Superior temporal gyrus (tissue), 1 donor: Measurements from ENCODE around the gene DHRS9.
"Not testable (repeated sequence)": the region's sequence is repeated elsewhere in the genome, so short reads cannot be mapped to it uniquely, and the experiment has no call there.

Experiments
- DNase-seq: peaks from one replicate; pipeline ENCODE4 v3.0.0-alpha.2; 2016; ENCODE audit errors: extremely low spot score

The DHRS9 gene

DNA sequence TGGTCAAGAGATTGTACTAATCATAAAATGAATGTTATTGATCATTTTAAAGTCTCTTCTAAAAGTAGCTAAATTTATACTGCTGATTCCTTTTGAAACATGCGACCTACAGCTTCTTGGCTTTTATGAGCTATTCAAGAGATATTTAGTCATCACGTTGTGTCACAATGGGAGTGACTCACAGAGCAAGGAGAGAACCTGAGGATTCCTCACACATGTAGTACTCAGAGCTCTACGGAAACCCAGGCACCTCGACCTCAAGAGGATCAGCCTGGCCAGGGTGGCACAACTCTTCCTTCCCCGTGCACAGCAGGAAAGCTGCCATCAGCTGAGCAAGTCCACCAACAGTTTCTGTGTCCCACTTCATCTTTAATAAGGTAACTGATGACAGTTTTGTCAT, at the start of gene DHRS9:
Gene DHRS9, plus strand, starts transcription at position 223 of the 400 bp plus-strand sequence. CDS start 12,019 bp downstream, outside the sequence.
- DNase-seq: no peak

DNA sequence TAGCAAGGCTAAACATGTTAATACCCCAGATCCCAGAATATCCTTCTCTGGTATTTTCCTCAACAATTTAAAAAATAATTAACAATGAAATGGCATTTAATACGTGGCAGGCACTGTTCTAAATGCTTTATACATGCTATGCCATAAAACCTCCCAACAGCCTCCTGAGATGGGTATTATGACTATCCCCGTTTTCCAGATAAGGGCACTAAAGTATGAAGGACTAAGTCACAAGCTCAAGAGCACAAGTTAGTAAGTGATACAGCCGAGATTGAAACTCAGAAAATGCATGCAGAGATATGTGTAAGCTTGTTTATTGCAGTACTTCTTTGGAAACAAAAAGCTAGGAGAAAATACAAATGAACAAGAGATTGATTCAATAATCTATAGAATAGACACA, 46.2 kb upstream of the DHRS9 start:
- DNase-seq: no peak

DNA sequence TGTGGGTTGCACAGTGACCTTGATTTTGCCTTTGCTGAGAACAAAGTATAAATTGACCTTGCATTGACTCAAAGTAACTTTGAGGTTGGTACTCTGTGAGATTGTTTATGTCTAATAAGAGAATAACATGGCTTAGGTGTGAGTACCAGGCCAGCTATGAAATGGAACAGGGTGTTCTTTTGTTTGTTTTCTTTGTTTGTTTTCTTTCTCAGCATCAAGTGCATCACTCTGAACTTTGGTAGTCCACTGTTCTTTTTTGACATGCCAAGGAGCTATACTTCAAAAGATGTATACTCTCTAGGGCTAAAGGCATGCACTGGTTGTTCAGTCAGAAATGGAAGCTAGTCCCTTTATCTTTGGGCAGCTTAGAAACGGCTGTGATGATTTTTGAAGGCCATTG, 43.3 kb upstream of the DHRS9 start:
- DNase-seq: no peak

DNA sequence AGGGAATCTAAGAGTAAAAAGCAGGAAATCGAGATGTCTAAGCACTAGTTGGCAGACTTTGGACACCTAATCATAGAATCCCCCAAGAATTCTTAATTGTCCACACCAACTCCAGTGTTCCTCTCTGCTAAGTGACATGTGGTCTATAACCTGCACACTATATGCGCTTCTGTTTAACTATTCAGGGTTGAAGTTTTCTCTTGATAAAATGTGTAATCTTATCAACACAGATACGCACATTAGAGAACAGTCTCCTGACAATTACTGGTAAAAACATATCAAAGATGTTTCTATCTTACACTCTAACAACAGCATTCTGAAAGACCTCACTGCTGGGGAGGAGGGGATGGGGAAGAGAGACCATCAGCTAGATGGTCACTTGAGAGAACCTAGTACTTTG, 42.1 kb upstream of the DHRS9 start:
- DNase-seq: no peak

DNA sequence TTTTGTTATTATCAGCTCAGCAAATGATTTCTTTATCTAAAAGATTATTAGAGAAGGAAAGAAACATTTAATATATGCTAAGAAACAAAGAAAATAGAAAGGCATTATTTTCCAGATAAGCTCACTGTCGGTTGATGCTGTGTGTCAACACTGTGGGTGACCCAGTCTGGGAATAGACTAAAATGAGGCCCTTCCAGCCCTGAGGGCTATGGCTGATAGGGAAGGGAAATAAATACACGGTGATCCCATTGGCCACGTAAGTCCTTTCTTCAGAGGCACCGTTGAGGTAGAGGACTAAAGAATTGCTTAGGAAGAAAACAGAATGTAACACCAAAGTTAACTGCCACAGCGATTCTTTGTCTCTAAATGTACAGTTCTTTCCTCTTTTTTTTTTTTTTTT, 40.0 kb upstream of the DHRS9 start:
- no peak for DNase-seq

DNA sequence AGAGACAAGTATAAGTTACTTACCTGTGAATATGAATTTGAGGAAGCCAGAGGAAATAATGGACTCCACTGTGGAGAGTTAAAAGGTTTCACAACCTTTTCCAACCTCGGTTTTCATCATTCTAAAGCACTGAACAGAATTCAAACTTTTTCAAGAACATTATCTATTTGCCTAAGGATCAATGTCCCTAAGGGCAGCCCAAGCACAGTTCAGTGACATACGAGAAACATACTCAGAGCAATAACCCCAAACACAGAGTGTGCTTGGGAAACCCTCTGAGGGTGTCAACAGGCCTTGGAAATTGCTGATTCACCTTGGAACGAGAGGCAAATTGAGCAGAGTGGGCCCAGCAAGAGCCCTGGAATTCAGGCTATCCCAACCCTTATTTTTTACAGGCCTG, 38.2 kb upstream of the DHRS9 start, which contains the start of gene ABCB11:
Gene ABCB11, minus strand, starts transcription at position 123 of the 400 bp plus-strand sequence. CDS start 13,199 bp downstream, outside the sequence.
- no peak for DNase-seq

DNA sequence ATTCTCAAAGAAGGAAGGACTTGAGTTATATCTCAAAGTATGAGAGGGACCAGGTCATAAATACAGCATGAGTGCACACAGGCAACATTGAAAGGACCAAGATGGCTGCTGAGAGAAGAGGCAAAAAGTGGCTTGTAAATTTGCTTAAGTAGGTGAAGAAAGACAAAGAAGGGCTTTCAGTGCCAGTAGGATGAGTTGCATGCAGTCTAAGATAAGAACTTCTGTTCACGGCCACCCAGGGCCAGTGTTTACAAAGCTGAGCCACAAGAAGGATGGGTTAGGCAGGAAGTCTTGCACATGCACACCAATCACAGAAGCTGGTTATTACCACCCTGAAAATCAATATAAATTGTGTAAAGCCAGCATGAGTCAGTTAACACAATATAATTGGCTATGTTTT, 35.1 kb upstream of the DHRS9 start:
- DNase-seq: no peak

DNA sequence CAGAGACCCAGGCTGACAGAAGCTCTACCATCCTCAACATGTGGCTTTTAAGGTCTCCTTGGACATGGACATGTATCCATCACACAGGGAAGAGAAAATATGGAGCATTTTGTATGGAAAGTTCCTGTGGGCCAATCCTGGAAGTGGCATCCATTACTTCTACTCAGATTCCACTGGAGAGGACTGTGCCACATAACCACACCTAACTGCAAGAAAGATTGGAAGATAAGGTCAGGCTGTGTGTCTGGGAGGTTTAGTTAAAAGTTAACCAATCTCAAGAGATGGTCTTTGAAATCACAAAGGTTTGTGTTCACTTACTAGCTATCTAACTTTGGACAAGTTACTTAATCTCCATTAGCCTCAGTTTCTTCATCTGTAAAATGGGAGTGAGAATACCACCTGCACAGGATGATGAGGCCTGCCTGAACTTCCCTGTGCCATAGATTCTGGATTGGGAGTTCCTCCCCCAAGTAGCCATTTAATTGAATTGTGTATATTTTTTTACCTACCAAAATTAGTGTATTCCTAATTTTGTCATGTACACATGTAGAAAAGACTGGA, 34.3 kb upstream of the DHRS9 start:
- DNase-seq: no peak

DNA sequence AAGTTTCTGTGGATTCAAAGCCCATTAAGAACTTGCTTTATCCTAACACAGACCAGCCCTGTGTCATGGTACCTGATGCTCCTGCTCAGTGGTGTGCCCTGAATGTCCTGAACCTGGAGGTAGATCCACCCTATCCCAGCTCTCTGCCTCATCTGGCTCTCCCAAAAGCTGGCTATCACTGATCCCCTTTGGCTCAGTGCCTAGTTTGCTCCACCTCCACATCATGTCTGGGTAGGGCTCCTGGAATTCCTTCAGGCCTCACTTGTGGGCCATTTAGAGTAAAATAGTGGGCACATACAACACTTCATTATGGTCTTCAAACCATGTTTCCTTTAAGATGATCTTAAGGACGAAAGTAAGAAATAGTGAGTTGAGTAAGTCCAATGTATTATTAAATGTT, 33.5 kb upstream of the DHRS9 start:
- no peak for DNase-seq

DNA sequence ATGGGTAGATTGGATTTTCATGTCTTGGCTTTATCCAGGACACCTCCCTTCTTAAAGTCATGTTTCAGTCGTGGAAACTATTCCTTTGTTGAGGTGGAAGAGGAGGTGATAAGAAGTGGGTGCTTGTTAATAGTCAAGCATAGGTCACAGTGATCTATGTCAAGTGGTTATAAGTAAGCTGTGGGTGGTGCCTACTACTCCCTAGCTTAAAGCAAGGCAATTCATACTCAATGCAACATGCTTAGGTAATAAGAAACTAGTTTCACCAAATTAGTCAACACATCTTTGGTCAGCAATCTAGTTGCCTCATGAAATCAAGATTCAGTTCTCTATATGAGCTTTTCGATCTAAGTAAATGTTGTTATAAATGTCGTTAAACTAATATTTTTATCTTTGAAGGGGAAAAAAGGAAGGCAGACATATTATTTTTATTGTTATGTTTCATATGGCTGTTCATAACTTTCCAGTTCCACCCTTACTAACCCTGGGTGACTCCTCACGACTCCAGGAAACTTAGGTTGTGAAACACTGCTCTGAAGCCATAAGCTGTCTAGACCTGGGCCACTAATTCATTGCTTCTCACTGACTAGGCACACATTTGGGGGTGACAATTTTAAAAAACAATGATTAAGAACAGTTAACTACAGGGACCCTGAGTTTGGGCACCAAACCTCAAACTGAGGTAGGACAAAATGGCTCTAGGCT, 32.5 kb upstream of the DHRS9 start:
- no peak for DNase-seq

DNA sequence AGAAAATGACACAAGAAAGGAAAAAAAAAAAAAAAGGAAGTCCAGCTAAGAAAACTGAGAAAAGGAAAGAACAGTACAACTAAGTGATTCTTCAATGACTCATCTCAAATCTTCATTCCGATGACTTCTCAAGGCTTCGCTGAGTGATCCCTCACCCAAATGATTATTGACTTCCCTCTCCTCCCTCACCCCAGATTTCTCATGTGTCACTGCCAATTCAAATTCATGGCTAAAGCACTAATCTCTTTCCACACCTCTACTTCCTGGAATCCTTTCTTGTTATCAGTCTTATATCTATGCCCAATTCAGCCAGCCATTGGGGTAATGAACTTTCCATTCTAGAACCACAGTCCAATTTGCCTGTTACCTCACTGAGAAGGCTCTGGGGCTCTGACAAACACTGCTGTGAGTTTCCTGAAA, 31.0 kb upstream of the DHRS9 start:
- DNase-seq: no peak

DNA sequence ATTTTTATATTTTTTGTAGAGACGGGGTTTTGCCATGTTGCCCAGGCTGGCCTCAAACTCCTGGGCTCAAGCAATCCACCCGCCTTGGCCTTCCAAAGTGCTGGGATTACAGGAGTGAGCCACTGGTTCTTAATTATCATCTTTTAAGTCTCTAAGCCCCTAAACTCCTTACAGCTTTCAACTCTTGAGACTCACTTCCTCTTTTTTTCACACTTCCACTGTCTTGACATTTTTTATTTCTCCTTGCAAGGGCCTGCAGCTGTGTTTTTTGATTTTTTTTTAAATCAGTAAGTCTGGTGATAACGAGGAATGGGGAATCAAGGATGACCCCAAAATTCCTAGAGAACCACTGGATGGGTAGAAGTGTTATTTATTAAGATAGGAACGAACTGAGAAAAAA, 29.7 kb upstream of the DHRS9 start:
- DNase-seq: no peak

DNA sequence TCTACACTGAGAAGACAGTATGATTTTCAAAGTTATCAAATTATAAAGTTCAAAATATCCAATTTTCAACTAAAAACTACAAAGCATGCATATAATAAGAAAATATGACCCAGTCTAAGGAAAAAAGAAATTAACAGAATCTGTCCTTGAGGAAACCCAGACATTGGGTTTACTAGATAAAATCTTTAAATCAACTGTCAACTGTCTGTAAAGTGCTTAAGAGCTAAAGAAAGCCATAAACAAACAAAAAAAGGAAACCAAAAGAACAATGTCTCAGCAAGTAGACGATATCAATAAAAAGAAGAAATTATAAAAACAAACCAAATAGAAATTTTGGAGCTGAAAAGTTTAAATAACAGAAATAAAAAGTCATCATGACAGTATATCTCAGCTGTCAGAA, 27.8 kb upstream of the DHRS9 start:
- DNase-seq: no peak

DNA sequence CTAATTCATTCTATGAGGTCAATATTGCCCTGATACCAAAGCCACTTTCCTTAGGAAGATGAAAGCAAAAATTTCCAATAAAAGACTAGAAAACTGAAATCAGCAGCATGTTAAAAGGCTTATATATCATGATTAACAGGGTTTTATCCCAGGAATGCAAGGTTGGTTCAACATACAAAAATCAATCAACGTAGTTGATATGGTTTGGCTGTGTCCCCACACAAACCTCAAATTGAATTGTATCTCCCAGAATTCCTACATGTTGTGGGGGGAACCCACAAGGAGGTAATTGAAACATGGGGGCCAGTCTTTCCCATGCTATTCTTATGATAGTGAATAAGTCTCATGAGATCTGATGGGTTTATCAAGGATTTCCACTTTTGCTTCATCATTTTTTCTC, 26.5 kb upstream of the DHRS9 start:
- DNase-seq: no peak

DNA sequence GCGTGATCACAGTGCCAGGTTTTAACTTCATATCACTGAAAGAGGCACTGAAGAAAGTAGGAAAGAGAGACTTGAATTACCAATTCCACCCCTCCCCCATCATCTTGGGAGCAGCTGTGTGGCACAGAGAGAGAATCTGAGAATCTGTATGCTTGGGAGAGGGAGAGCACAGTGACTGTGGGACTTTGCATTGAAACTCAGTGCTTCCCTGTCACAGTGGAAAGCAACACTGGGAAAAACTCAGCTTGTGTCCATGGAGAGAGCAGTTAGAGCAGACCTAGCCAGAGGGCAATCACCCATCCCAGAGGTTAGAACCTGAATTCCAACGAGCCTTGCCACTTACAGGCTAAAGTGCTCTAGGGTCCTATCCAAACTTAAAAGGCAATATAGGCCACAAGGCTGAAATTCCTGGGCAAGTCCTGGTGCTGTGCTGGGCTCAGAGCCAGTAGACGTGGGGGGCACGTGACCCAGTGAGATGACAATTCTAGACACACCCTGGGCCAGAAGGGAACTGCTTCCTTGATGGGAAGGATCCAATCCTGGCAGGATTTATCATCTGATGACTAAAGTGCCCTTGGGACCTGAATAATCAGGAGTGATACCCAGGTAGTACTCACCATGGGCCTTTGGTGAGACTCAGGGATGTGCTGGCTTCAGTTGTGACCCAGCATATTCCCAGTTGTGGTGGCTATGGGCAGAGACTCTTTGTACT, 22.8 kb upstream of the DHRS9 start:
- no peak for DNase-seq

DNA sequence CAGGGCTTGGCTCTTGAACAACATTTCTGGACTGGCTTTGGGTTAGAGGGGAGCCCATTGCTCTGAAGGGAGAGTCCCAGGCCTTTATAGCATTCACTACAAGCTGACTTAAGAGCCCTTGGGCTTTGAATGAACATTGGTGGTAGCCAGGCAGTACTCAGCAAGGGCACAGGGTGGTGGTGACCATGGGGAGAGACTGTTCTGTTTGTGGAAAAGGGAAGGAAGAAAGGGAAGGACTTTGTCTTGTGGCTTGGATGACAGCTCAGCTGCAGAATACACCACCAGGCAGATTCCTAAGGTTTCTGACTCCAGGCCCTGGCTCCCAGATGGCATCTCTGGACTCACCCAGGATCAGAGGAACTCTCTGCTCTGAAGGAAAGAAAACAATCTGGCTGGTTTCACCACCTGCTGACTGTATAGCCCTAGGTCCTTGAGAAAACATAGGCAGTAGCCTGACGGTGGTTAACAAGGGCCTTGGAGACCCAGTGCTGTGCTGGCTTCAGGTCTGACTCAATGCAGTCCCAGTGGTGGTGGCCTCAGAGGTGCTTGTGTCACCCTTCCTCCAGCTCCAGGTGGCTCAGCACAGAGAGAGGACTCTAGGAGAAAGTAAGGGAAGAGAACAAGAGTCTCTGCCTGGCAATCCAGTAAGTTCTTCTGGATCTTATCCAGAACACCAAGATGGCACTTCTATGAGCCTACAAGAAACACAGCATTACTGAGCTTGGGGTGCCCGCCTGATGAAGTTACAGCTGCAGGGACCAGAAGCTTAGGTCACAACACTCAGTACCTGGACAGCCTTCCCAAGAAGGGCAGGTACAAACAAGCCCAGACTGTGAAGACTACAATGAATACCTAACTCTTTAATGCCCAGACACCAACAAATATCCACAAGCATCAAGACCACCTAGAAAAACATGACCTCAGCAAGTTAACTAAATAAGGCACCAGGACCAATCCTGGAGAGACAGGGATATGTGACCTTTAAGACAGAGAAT, 21.8 kb upstream of the DHRS9 start:
- no peak for DNase-seq

DNA sequence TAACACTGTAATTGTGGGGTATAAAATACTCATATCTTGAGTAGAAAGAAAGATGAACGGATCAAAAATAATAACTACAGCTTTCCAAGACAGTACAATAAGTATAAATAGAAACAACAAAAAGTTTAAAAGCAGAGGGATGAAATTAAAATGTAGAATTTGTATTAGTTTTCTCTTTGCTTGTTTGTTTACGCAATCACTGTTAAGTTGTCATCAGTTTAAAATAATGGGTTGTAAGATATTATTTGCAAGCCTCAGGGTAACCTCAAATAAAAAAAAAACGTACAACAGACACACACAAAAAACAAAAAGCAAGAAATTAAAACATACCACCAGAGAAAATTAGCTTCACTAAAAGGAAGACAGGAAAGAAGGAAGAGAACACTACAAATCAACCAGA, 20.2 kb upstream of the DHRS9 start:
- no peak for DNase-seq

DNA sequence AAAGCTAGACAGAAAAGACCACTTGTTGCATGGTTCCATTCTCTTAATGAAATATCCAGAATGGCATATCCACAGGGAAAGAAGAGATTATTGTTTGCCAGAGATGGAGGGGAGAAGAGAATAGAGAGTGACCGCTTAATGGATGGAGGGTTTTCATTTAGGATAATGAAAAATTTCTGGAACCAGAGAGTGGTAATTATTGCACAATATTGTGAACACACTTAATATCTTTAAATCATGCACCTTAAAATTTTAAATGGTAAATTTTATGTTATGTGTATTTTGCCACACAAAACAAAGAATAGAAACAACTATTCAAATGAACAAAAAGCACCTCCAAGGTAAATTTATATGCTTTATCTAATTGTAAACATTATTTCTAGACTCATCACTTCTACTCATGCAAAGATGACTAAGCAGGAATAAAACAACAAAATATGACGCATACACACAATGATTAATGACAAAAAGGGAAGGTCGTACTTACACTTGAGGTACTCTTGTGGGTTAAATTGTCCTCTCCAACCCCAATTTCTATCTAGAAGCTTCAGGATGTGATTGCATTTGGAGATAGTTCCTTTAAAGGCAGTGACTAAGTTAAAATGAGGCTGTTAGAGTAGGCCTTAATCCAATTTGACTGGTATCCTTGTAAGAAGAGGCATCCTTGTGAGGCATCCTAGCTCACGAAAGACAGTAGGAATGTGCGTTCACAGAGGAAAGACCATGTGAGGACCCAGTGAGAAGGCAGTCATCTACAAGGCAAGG, 18.7 kb upstream of the DHRS9 start:
- DNase-seq: no peak

DNA sequence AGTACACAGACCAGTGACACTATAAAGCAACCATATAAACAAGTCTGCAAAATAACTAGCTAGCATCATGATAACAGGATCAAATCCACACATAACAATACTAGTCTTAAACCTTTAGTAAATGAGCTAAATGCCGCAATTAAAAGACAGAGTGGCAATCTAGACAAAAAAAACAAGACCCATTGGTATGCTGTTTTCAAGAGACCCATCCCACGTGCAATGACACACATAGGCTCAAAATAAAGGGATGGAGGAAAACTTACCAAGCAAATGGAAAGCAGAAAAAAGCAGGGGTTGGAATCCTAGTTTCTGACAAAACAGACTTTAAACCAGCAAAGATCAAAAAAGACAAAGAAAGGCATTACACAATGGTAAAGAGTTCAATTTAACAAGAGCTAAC, 14.8 kb upstream of the DHRS9 start:
- DNase-seq: not testable (repeated sequence)

DNA sequence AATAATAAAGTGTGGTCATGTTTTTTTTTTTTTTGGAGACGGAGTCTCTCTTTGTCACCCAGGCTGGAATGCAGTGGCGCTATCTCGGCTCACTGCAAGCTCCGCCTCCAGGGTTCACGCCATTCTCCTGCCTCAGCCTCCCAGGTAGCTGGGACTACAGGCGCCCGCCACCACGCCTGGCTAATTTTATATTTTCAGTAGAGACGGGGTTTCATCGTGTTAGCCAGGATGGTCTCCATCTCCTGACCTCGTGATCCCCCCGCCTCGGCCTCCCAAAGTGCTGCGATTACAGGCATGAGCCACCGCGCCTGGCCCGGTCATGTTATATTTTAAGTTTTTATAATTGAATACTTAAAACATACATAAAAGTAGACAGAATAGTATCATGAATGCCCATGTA, 5.2 kb upstream of the DHRS9 start:
- not testable (repeated sequence) for DNase-seq

DNA sequence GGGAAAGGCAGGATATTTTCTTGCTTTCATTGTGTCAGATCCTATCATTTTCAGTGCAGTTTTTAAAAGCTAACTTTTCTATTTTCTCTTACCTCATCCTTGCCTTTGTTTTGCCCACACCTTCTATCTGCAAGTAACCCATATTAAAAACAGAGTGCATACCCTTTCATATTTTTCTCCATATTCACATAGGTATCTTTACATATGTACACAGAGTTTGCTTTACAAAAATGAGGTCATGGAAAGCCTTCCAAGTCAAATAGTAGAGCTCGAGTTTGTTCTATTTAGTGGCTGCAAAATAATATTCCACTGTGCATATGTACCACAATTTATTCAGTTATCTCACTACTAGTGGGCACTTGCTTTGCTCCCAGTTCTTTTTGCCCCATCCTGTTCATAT, 3.9 kb upstream of the DHRS9 start:
- DNase-seq: no peak
